ENCODE measurements around the gene CD300LB.
A peak's percentile ranks its signal among the peaks of the same experiment; 100 is the strongest.

Gene CD300LB

DNA sequence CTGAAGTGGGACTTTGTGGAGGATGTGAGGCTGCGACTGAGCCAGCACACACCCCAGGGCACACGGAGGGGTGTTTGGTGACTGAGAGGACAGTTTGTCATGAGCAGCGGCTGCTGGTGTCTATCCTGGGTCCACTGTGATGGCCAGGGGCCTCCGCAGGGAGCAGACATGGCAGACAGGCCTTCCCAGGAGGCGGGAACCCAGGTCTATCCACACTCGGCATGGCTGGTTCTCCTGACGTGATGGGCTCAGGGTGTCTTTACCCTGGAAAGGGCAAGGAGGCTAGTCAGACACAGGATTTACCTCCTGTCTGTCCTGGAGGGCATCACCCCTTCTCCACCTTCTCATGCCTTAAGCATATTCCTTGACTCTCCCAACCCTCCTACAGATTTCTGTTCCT lies 15.3 kb upstream of the CD300LB start:
- Histone ChIP-seq H2AFZ (ENCODE audit: low read length) (no peak overlapping the region), H3K9me3 (ENCODE audit: insufficient read depth, low read depth, low read length) (no peaks in the 10 kb centered on the region), H3K9ac (ENCODE audit: low read depth, low read length, poor library complexity, severe bottlenecking) (no peak overlapping the region), H4K20me1 (ENCODE audit: insufficient read depth, low read length, poor library complexity, severe bottlenecking) (no peaks in the 10 kb centered on the region), H3K9me2 (replicated peaks; ENCODE audit: low read depth, low read length) (no peaks in the 10 kb centered on the region), H3F3A (ENCODE audit: low read depth) (no peaks in the 10 kb centered on the region), H3K4me2 (ENCODE audit: low read depth, low read length, poor library complexity, severe bottlenecking) (no peak overlapping the region), H3K4me3 (ENCODE audit: low read length, poor library complexity, severe bottlenecking) (no peak overlapping the region), H3K36me3 (ENCODE audit: insufficient read depth, low read length) (no peaks in the 10 kb centered on the region), H3K27me3 (ENCODE audit: insufficient read depth, low read length, poor library complexity, severe bottlenecking) (no peaks in the 10 kb centered on the region), H3K79me2 (ENCODE audit: insufficient read depth, low read length) (no peaks in the 10 kb centered on the region), H3K4me1 (ENCODE audit: insufficient read depth, low read length, poor library complexity, severe bottlenecking) (peaks cover 24% of the 10 kb centered on the region)
- TF ChIP-seq CTCF (conservative IDR thresholded peaks at IDR 0.05; ENCODE audit: low read length): no peak
- no peak for TF ChIP-seq EZH2phosphoT487 (IDR thresholded peaks at IDR 0.05; ENCODE audit: borderline replicate concordance)

GRCh38 chr17:74545843-74546230 lies 14.6 kb upstream of the CD300LB start, which contains the start of gene CD300C:
TSS of gene CD300C (minus strand) at chr17:74546115. CDS start at chr17:74545782, 333 bp downstream.
- TF ChIP-seq CTCF (conservative IDR thresholded peaks at IDR 0.05; ENCODE audit: low read length): no peak
- no peak for TF ChIP-seq EZH2phosphoT487 (IDR thresholded peaks at IDR 0.05; ENCODE audit: borderline replicate concordance)

DNA sequence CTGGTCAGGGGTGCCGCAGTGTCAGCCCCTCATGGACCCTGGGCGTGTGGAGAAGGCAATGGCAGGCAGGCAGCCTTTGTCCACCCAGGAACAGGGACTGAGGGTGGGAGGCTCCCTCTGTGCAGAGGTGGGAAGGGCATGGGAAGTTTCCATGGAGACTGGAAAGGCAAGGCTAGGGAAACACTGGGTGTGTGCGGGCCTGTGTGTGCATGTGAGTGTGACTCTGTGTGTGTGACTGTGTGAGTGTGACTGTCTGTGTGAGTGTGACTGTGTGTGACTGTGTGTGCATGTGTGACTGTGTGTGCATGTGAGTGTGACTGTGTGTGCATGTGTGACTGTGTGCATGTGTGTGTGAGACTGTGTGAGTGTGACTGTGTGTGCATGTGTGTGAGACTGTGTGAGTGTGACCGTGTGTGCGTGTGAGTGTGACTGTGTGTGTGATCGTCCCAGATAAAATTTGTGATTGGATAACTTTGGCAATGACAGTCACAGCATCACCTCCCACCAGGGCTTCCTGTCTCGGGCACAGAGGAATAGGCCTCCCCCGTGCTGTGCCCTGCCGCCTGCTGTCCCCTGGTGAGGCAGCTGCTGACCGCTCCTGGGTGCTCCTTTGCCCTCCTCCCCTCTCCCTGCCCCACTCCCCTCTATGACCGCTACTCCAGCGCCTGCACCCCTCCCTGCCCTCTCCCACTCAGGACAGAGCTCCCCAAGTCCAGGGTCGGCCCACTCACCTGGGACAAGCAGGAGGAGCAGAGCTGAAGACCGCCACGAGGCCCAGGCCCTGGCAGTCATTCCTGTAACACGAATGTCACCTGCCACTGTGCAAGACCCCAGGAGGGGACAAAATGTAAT lies 13.9 kb upstream of the CD300LB start:
- peak overlapping the region; percentile 75; the same call in 1 of the 2 replicates for H2AFZ ChIP-seq (ENCODE audit: low read length)
- H3K79me2 ChIP-seq (ENCODE audit: insufficient read depth, low read length): no peaks in the 10 kb centered on the region
- TF ChIP-seq EZH2phosphoT487 (IDR thresholded peaks at IDR 0.05; ENCODE audit: borderline replicate concordance) (no peak), CTCF (conservative IDR thresholded peaks at IDR 0.05; ENCODE audit: low read length) (no peak)
- peak overlapping the region; percentile 4 for H3K4me2 ChIP-seq (ENCODE audit: low read depth, low read length, poor library complexity, severe bottlenecking)
- no peak overlapping the region for H3K9ac ChIP-seq (ENCODE audit: low read depth, low read length, poor library complexity, severe bottlenecking)
- peaks cover 24% of the 10 kb centered on the region for H3K4me1 ChIP-seq (ENCODE audit: insufficient read depth, low read length, poor library complexity, severe bottlenecking)
- no peaks in the 10 kb centered on the region for H4K20me1 ChIP-seq (ENCODE audit: insufficient read depth, low read length, poor library complexity, severe bottlenecking)
- no peaks in the 10 kb centered on the region for H3K27me3 ChIP-seq (ENCODE audit: insufficient read depth, low read length, poor library complexity, severe bottlenecking)
- H3F3A ChIP-seq (ENCODE audit: low read depth): no peaks in the 10 kb centered on the region
- H3K9me2 ChIP-seq (replicated peaks; ENCODE audit: low read depth, low read length): no peaks in the 10 kb centered on the region
- no peaks in the 10 kb centered on the region for H3K9me3 ChIP-seq (ENCODE audit: insufficient read depth, low read depth, low read length)
- H3K4me3 ChIP-seq (ENCODE audit: low read length, poor library complexity, severe bottlenecking): no peak overlapping the region
- H3K36me3 ChIP-seq (ENCODE audit: insufficient read depth, low read length): no peaks in the 10 kb centered on the region

More at GRCh38 chr17:74545843-74546230, 14.6 kb upstream of the CD300LB start, which contains the start of gene CD300C:
- H3K4me1 ChIP-seq (ENCODE audit: insufficient read depth, low read length, poor library complexity, severe bottlenecking): peaks cover 24% of the 10 kb centered on the region
- no peak within 1 kb of the TSS for H3K9ac ChIP-seq (ENCODE audit: low read depth, low read length, poor library complexity, severe bottlenecking)
- H3K9me3 ChIP-seq (ENCODE audit: insufficient read depth, low read depth, low read length): no peaks in the 10 kb centered on the region
- no peaks in the 10 kb centered on the region for H3K36me3 ChIP-seq (ENCODE audit: insufficient read depth, low read length)
- H3K9me2 ChIP-seq (replicated peaks; ENCODE audit: low read depth, low read length): no peaks in the 10 kb centered on the region
- no peaks in the 10 kb centered on the region for H3K27me3 ChIP-seq (ENCODE audit: insufficient read depth, low read length, poor library complexity, severe bottlenecking)
- H3F3A ChIP-seq (ENCODE audit: low read depth): no peaks in the 10 kb centered on the region
- peak within 1 kb of the TSS; percentile 75; the same call in 1 of the 2 replicates for H2AFZ ChIP-seq (ENCODE audit: low read length)
- peak within 1 kb of the TSS; percentile 4 for H3K4me2 ChIP-seq (ENCODE audit: low read depth, low read length, poor library complexity, severe bottlenecking)
- no peaks in the 10 kb centered on the region for H3K79me2 ChIP-seq (ENCODE audit: insufficient read depth, low read length)
- H4K20me1 ChIP-seq (ENCODE audit: insufficient read depth, low read length, poor library complexity, severe bottlenecking): no peaks in the 10 kb centered on the region
- no peak within 1 kb of the TSS for H3K4me3 ChIP-seq (ENCODE audit: low read length, poor library complexity, severe bottlenecking)
